Esophagus muscularis mucosa (tissue), 4 donors: ENCODE measurements around the gene IRAK2. TPM values are rescaled to one million over a fixed set of nuclear protein-coding genes. Genes with fewer than 3 reads are reported as not detected.
A peak's percentile ranks its signal among the peaks of the same experiment; 100 is the strongest.

ENCODE experiments used
- DNase-seq: peaks from one replicate; pipeline ENCODE4 v3.0.0-alpha.2; 2017; ENCODE audit errors: extremely low spot score
- H3K27ac ChIP-seq, 4 donors: fragments of 200-600 bp; sonication (generic); replicated peaks in 1 of 4; 1 replicate in 3 of 4; 2 replicates in 1 of 4; pipeline ENCODE4 v1.5.1; 2016 to 2019; ENCODE audit warnings: mild to moderate bottlenecking in 1 of 4
- H3K27me3 ChIP-seq, 4 donors: fragments of 200-600 bp; sonication (generic); one replicate each; pipeline versions ENCODE4 v1.5.1 to v1.6.0; 2016 to 2019
- H3K36me3 ChIP-seq, 4 donors: fragments of 200-600 bp; sonication (generic); one replicate each; pipeline ENCODE4 v1.5.1; 2016 to 2019
- H3K4me1 ChIP-seq, 4 donors: fragments of 200-600 bp; sonication (generic); one replicate each; pipeline ENCODE4 v1.5.1; 2016 to 2019
- H3K4me3 ChIP-seq, 4 donors: fragments of 200-600 bp; sonication (generic); 1 replicate in 2 of 4; 2 replicates in 2 of 4; pipeline ENCODE4 v1.5.1; 2016 to 2019; ENCODE audit warnings: mild to moderate bottlenecking in 4 of 4, moderate library complexity in 1 of 4
- H3K9me3 ChIP-seq, 4 donors: fragments of 200-600 bp; sonication (generic); 1 replicate in 3 of 4; 2 replicates in 1 of 4; pipeline ENCODE4 v1.5.1; 2016 to 2019
- EP300 ChIP-seq: sonication (generic); formaldehyde crosslinking; IDR thresholded peaks from one replicate; pipeline ENCODE4 v1.6.1; 2017; ENCODE audit warnings: antibody characterized with exemption
- POLR2A ChIP-seq: fragments of 450-650 bp; IDR thresholded peaks from one replicate; pipeline ENCODE4 v1.6.1; 2017; ENCODE audit warnings: antibody characterized with exemption, moderate library complexity, mild to moderate bottlenecking, low read depth
- POLR2AphosphoS5 ChIP-seq, 2 donors: sonication (generic); formaldehyde crosslinking; IDR thresholded peaks; one replicate each; pipeline ENCODE4 v1.6.1; 2017; ENCODE audit warnings: antibody characterized with exemption in 2 of 2
- WGBS: methylation state at CpG from one replicate; pipeline ENCODE4 v1.1.5; 2018; 5-methylcytosine and 5-hydroxymethylcytosine counted together
- intact Hi-C: fragments of 100-400 bp; cut with DNase I; formaldehyde crosslinking; loops from one replicate; pipeline ENCODE4 v1.15.1; 2023
- total RNA-seq, 4 donors: library from RNA; depleted of rRNA; stranded (reverse); fragments of >200 nt; gene quantifications; one replicate each; pipeline versions ENCODE4 v1.1.0 to v1.2.1, GENCODE V29; 2016
- TF ChIP-seq, protein P1 (sequence below), 3 experiments: fragments of 200-600 bp in 2 of 3; fragments of 450-650 bp in 1 of 3; sonication (generic) in 2 of 3; IDR thresholded peaks; one replicate each; pipeline ENCODE4 v1.5.1; 2017 to 2019; ENCODE audit warnings: antibody characterized with exemption in 3 of 3, mild to moderate bottlenecking in 2 of 3, moderate library complexity in 1 of 3

The IRAK2 gene
- total RNA-seq, 4 donors from 2014 or later = 2.5 to 3.2 (median 2.8) TPM

GRCh38 chr3:10249833-10250232 is 85.1 kb downstream of the IRAK2 start:
- 17% methylated on average over 3 of the region's 3 CpGs for WGBS
- peak overlapping the region; percentile 79 to 100 (median 92) for H3K4me3 ChIP-seq
- no peak for DNase-seq
- peaks cover 1 to 33% (median 26%) of the 10 kb centered on the region in 4 donors for H3K36me3 ChIP-seq
- peak overlapping the region; percentile 86 to 97 (median 96) for H3K27ac ChIP-seq
- peaks cover 17 to 63% (median 54%) of the 10 kb centered on the region in 4 donors for H3K4me1 ChIP-seq
- intact Hi-C loops = loop anchor here (5.0 kb wide), 1 partner anchor 228 kb away; no protein-coding TSS in a partner anchor
- peaks cover 0 to 14% (median 9%) of the 10 kb centered on the region in 4 donors for H3K9me3 ChIP-seq
- TF ChIP-seq POLR2AphosphoS5 (IDR thresholded peaks at IDR 0.05) = no peak
- no peak for TF ChIP-seq POLR2A
- TF ChIP-seq EP300 = no peak
- no peaks in the 10 kb centered on the region for H3K27me3 ChIP-seq

- Histone ChIP-seq H3K27me3 (no peaks in the 10 kb centered on the region), H3K36me3 (peaks cover 7 to 43% (median 34%) of the 10 kb centered on the region in 4 donors), H3K4me1 (peaks cover 17 to 63% (median 56%) of the 10 kb centered on the region in 4 donors), H3K4me3 (peak overlapping the region in 1 of 4 donors; percentile 2), H3K27ac (no peak overlapping the region), H3K9me3 (peaks cover 0 to 3% (median under 1%) of the 10 kb centered on the region in 4 donors)
- intact Hi-C loops = no loop called here
- WGBS = 96% methylated on average over 3 of the region's 3 CpGs
- no peak for TF ChIP-seq POLR2AphosphoS5 (IDR thresholded peaks at IDR 0.05)
- TF ChIP-seq POLR2A = no peak
- TF ChIP-seq EP300 = no peak
- TF ChIP-seq, protein P1, sequence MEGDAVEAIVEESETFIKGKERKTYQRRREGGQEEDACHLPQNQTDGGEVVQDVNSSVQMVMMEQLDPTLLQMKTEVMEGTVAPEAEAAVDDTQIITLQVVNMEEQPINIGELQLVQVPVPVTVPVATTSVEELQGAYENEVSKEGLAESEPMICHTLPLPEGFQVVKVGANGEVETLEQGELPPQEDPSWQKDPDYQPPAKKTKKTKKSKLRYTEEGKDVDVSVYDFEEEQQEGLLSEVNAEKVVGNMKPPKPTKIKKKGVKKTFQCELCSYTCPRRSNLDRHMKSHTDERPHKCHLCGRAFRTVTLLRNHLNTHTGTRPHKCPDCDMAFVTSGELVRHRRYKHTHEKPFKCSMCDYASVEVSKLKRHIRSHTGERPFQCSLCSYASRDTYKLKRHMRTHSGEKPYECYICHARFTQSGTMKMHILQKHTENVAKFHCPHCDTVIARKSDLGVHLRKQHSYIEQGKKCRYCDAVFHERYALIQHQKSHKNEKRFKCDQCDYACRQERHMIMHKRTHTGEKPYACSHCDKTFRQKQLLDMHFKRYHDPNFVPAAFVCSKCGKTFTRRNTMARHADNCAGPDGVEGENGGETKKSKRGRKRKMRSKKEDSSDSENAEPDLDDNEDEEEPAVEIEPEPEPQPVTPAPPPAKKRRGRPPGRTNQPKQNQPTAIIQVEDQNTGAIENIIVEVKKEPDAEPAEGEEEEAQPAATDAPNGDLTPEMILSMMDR (IDR thresholded peaks at IDR 0.05) = no peak
- DNase-seq = no peak
These were observed 86.3 kb downstream of the IRAK2 start for GRCh38 chr3:10251006-10251405.

GRCh38 chr3:10253731-10254130 is 89.0 kb downstream of the IRAK2 start:
- Histone ChIP-seq H3K4me1 (peaks cover 12 to 63% (median 49%) of the 10 kb centered on the region in 4 donors), H3K27ac (no peak overlapping the region), H3K36me3 (peaks cover 7 to 57% (median 43%) of the 10 kb centered on the region in 4 donors), H3K9me3 (no peaks in the 10 kb centered on the region), H3K4me3 (no peak overlapping the region), H3K27me3 (no peaks in the 10 kb centered on the region)
- intact Hi-C loops = no loop called here
- WGBS = 77% methylated on average over 2 of the region's 3 CpGs
- TF ChIP-seq POLR2AphosphoS5 (IDR thresholded peaks at IDR 0.05) (no peak), EP300 (no peak), POLR2A (no peak)
- TF ChIP-seq, protein P1 (IDR thresholded peaks at IDR 0.05) = no peak
- no peak for DNase-seq

- Histone ChIP-seq H3K4me1 (peaks cover 0 to 42% (median 29%) of the 10 kb centered on the region in 4 donors), H3K27me3 (no peaks in the 10 kb centered on the region), H3K4me3 (no peak overlapping the region), H3K9me3 (no peaks in the 10 kb centered on the region), H3K36me3 (peaks cover 19 to 70% (median 56%) of the 10 kb centered on the region in 4 donors), H3K27ac (no peak overlapping the region)
- TF ChIP-seq POLR2AphosphoS5 (IDR thresholded peaks at IDR 0.05) (no peak), POLR2A (no peak), EP300 (no peak)
- TF ChIP-seq, protein P1 (IDR thresholded peaks at IDR 0.05) = no peak
- no peak for DNase-seq
- intact Hi-C loops = no loop called here
- WGBS = 77% methylated on average over 7 of the region's 7 CpGs
These were observed 91.1 kb downstream of the IRAK2 start for GRCh38 chr3:10255835-10256234.

DNA sequence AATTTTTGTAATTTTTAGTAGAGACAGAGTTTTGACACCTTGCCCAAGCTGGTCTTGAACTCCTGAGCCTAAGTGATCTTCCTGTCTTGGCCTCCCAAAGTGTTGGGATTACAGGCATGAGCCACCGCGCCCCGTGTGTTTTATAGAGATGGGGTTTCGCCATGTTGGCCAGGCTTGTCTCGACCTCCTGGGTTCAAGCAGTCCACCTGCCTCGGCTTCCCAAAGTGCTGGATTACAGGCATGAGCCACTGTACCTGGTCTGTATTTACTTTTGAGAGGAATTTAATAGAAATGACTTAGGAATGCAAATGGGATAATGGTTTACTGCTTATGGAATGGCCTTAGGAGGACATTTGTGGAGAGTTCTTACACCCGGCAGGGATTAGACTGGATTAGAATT is 94.3 kb downstream of the IRAK2 start:
- TF ChIP-seq POLR2AphosphoS5 (IDR thresholded peaks at IDR 0.05) (no peak), EP300 (no peak), POLR2A (no peak)
- TF ChIP-seq, protein P1 (IDR thresholded peaks at IDR 0.05) = no peak
- Histone ChIP-seq H3K4me1 (peaks cover 4 to 35% (median 24%) of the 10 kb centered on the region in 4 donors), H3K36me3 (peaks cover 25 to 65% (median 53%) of the 10 kb centered on the region in 4 donors), H3K27ac (no peak overlapping the region), H3K4me3 (no peak overlapping the region), H3K9me3 (no peaks in the 10 kb centered on the region), H3K27me3 (no peaks in the 10 kb centered on the region)
- no peak for DNase-seq
- intact Hi-C loops = no loop called here
- 98% methylated on average over 7 of the region's 7 CpGs for WGBS
